Melanocyte of skin (primary cell): Measurements from ENCODE around the gene ZNF142. TPM values are rescaled to one million over a fixed set of nuclear protein-coding genes. Genes with fewer than 3 reads are reported as not detected.

Experiments used
- small RNA-seq, 2 donors: library from RNA; depleted of rRNA; stranded (forward); fragments of <200 nt; gene quantifications; one replicate each; pipeline ENCODE3, GENCODE V24; 2012
- total RNA-seq, 2 donors: library from RNA; depleted of rRNA; stranded (reverse); fragments of >200 nt; gene quantifications; 2 replicates each; pipeline ENCODE4 v1.2.3, GENCODE V29; 2012

ZNF142 gene, protein sequence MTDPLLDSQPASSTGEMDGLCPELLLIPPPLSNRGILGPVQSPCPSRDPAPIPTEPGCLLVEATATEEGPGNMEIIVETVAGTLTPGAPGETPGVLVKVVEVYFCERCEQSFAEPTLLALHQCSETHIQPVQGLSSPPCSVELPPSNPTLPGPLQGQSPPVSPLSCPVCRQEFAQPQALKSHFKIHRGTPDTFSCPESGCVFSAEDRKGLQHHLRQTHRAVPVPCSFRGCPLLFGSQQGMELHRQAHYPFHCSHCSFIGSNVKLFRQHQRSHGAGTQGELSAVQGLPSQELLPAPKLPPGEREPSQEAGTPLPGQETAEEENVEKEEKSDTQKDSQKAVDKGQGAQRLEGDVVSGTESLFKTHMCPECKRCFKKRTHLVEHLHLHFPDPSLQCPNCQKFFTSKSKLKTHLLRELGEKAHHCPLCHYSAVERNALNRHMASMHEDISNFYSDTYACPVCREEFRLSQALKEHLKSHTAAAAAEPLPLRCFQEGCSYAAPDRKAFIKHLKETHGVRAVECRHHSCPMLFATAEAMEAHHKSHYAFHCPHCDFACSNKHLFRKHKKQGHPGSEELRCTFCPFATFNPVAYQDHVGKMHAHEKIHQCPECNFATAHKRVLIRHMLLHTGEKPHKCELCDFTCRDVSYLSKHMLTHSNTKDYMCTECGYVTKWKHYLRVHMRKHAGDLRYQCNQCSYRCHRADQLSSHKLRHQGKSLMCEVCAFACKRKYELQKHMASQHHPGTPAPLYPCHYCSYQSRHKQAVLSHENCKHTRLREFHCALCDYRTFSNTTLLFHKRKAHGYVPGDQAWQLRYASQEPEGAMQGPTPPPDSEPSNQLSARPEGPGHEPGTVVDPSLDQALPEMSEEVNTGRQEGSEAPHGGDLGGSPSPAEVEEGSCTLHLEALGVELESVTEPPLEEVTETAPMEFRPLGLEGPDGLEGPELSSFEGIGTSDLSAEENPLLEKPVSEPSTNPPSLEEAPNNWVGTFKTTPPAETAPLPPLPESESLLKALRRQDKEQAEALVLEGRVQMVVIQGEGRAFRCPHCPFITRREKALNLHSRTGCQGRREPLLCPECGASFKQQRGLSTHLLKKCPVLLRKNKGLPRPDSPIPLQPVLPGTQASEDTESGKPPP (N-terminal part only)
- 10 to 100 TPM; 13.0 to 15.5 TPM for total RNA-seq

GRCh38 chr2:218659258-218659987 lies at the start of gene ZNF142, which contains the start of gene BCS1L:
Gene ZNF142, minus strand, starts transcription at chr2:218659623. Its CDS starts 3,194 bp downstream, at chr2:218656429.
Gene BCS1L, plus strand, starts transcription at chr2:218659683. Its CDS starts 1,305 bp downstream, at chr2:218660988.

GRCh38 chr2:218671654-218672566 lies 12.5 kb upstream of the ZNF142 start, which contains the start of the genes RNF25 and STK36:
Gene RNF25, minus strand, starts transcription at chr2:218672002. Its CDS starts 32 bp downstream, at chr2:218671970.
Gene STK36, plus strand, starts transcription at chr2:218672086. Its CDS starts 744 bp downstream, at chr2:218672830.

DNA sequence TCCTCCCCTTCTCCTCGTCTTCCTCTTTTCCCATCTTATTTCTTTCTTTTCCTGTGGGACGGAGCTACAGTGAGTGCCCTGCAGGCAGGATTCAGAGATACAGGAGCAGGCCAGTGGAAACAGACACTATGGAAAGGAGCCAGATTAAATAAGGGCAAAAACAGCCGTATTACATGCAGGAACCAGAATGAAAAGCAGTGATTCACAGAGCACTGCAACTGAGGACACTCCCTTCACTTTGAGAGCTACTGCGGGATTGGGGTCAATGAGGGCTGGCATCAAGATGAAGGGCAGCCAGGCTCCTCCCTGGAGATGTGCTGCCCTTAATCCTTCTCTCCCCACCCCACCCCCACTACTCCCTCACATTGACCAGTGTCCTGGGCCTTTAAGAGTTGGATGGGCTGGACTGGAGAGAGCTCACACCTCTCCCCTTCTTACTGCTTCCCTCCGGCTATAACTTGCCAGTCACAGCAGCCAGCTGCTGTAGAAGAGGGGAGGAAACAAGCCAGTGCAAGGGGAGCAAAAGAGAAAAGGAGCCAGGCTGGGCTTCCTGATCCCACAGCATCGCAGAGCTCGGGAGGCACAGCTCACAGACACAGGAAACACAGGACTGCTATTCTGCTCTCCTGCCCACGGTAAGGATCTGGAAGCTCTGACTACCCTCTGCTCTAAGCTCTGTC lies 51.8 kb downstream of the ZNF142 start, which contains the start of gene PLCD4:
Gene PLCD4, plus strand, starts transcription at position 464 of the 680 bp plus-strand sequence. CDS start 7,841 bp downstream, outside the sequence.

Small RNA genes lying within 50 kb of the gene (small RNA-seq; reads per million reads assigned to genes)
- 0 reads per million in 2 donors for gene RNU6-136P

Other genes starting within 250 kb of the ZNF142 start
- not detected for gene VIL1, start 240.5 kb downstream of the ZNF142 start, total RNA-seq
- gene USP37, start 91.3 kb downstream of the ZNF142 start, total RNA-seq: 10 to 100 TPM; 12.0 to 16.3 TPM
- gene CNOT9, start 90.8 kb downstream of the ZNF142 start, total RNA-seq: 100 to 1,000 TPM in 1 of 2 donors, 10 to 100 TPM in 1; 88.1 to 126 TPM
- gene PLCD4, start 51.7 kb downstream of the ZNF142 start, total RNA-seq: 1 to 10 TPM; 9.0 to 9.6 TPM
- 10 to 100 TPM; 27.5 to 35.0 TPM for gene BCS1L, start 60 bp upstream of the ZNF142 start, total RNA-seq
- gene RNF25, start 12.4 kb upstream of the ZNF142 start, total RNA-seq: 10 to 100 TPM; 42.7 to 56.6 TPM
- 10 to 100 TPM; 19.0 to 32.3 TPM for gene STK36, start 12.5 kb upstream of the ZNF142 start, total RNA-seq
- gene TTLL4, start 51.2 kb upstream of the ZNF142 start, total RNA-seq: 10 to 100 TPM; 33.7 to 38.6 TPM
- gene CYP27A1, start 122.5 kb upstream of the ZNF142 start, total RNA-seq: 100 to 1,000 TPM; 184 to 304 TPM
- gene PRKAG3, start 172.2 kb upstream of the ZNF142 start, total RNA-seq: not detected
- gene WNT6, start 200.2 kb upstream of the ZNF142 start, total RNA-seq: 1 to 10 TPM in 1 of 2 donors, under 1 TPM in 1; 0.34 to 1.7 TPM
- under 1 TPM in 1 of 2 donors, not detected in 1; 0.34 TPM for gene WNT10A, start 221.2 kb upstream of the ZNF142 start, total RNA-seq